Medulla oblongata (tissue), 1 donor: ENCODE measurements around the gene ADAMTS20.

Source experiments
- DNase-seq: peaks from one replicate; pipeline ENCODE4 v3.0.0-alpha.2; 2015; ENCODE audit errors: extremely low spot score

The ADAMTS20 gene

GRCh38 chr12:43316520-43316919 is 235.5 kb downstream of the ADAMTS20 start:
- DNase-seq: no peak

DNA sequence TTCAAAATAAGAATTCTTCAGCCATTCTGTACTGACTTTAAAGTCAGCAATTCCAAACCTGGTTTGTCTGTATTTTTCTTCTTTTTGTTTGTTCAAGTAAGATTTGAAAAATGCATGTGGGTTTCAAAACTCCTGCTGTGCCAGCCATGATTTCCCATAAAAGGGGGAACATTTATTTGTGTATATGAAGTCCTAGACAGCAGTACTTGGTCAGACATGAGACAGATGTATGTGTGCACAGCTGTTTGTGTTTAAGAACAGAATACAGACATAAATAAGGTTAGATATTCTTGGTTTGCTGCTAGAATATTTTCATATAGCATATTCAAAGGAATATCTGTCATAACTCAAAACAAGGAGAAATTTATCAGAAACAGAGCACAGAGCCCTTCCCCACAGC is 236.0 kb downstream of the ADAMTS20 start:
- no peak for DNase-seq

- no peak for DNase-seq
These were observed 239.0 kb downstream of the ADAMTS20 start for GRCh38 chr12:43312991-43313505.

- DNase-seq: no peak
These were observed 241.4 kb downstream of the ADAMTS20 start for GRCh38 chr12:43310596-43310995.

GRCh38 chr12:43309959-43310358 is 242.0 kb downstream of the ADAMTS20 start:
- no peak for DNase-seq

DNA sequence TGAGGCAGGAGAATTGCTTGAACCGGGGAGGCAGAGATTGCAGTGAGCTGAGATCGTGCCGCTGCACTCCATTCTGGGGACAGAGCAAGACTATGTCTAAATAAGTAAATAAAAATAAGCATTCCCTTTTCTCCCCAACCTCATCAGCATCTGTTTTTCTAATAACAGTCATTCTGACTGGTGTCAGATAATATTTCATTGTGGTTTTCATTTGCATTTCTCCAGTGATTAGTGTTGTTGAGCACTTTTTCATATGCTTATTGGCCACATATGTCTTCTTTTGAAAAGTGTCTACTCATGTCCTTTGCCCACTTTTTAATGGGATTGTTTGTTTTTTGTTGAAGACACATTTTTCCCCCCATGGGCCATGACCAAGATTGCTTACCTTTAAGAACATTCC is 243.2 kb downstream of the ADAMTS20 start:
- no peak for DNase-seq

- DNase-seq: no peak
These were observed 244.9 kb downstream of the ADAMTS20 start for GRCh38 chr12:43307126-43307525.

DNA sequence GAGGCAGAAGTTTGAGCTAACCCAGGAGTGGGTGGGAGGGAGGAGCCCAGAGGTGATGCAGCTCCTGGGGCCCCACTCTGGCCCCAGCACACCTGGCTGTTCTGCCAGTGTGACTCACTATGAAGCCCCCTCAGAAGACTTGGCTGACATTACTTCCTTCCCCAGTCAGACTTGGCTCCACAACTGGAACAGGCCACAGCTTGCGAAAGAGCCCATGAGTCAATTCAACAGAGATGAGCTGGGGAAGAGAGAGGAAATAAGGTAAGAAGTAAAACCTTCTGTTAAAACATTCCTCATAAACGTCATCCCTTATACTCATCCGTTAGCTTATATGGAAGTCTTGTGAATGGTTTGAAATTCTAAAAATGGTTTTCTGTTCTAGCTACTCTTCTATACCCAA is 245.9 kb downstream of the ADAMTS20 start:
- DNase-seq: no peak

- DNase-seq: no peak
These were observed 246.9 kb downstream of the ADAMTS20 start for GRCh38 chr12:43305065-43305464.
